Activated naive CD4-positive, alpha-beta T cell treated with anti-CD3 and anti-CD28 coated beads for 36 hours (primary cell): ENCODE results near the gene SKP1. TPM values are rescaled to one million over a fixed set of nuclear protein-coding genes. Genes with fewer than 3 reads are reported as not detected.

Experiments
- CTCF ChIA-PET: fragments of 350-600 bp; sonication (Branson Sonifier 250); formaldehyde crosslinking; loops from one replicate; lab custom pipeline; 2021; ENCODE audit warnings: antibody characterized with exemption; lab: Charles Lee
- DNase-seq: peaks from one replicate; pipeline ENCODE4 v3.0.0-alpha.2; 2020
- H3K27ac Mint-ChIP-seq: one replicate; pipeline ENCODE4 v1.8.0; 2021; ENCODE audit warnings: mild to moderate bottlenecking, mixed read lengths
- H3K27me3 Mint-ChIP-seq: one replicate; pipeline ENCODE4 v1.8.0; 2021; ENCODE audit warnings: low read depth, mixed read lengths
- H3K36me3 Mint-ChIP-seq: one replicate; pipeline ENCODE4 v1.8.0; 2021; ENCODE audit warnings: low read depth, mixed read lengths
- H3K4me1 Mint-ChIP-seq: one replicate; pipeline ENCODE4 v1.8.0; 2021; ENCODE audit warnings: low read depth, mixed read lengths
- H3K4me3 Mint-ChIP-seq: one replicate; pipeline ENCODE4 v1.8.0; 2021; ENCODE audit warnings: mild to moderate bottlenecking, moderate library complexity, mixed read lengths
- H3K9me3 Mint-ChIP-seq: one replicate; pipeline ENCODE4 v1.8.0; 2021; ENCODE audit warnings: mixed read lengths
- intact Hi-C: fragments of 100-400 bp; cut with micrococcal nuclease; formaldehyde crosslinking; loops from one replicate; pipeline ENCODE4 v1.15.1; 2023
- total RNA-seq, 2 experiments: library from RNA; stranded (reverse); gene quantifications; one replicate each; pipeline ENCODE4 v1.2.3, GENCODE V29; 2021

Gene SKP1
- total RNA-seq, 2 experiments from 2014 or later: 307 to 309 TPM

DNA sequence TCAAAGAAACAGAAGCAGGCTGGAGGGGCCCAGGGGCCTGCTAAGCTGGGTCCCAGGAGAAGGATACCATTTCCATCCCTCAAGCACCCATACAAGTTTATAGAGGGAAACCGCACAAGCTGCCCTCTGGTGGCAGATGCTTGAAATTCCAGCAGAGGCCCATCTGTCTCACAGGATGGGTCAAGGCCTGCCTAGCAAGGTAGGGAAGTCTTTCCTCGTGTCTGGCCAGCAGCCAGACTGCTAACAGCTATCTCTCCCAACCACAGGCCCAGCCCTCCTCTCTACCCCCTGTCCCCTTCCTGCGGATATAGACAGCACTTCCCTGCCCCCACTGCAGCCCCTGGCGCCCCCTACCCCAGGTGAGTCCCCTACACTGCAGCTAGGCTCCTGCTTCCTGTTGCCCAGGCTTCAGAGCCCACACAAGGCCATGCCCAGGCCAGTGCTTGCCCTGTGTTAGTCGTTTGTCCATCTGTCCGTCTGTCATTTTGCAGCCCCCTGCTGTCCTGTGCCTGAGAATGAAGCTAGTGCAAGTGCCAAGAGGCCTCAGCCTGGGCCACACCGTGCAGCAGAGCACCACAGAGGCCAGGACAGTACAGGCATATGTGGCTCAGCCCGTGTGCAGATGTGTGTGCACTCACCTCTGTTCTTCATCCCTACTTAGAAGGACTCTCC, 36.1 kb downstream of the SKP1 start:
- H3K9me3 Mint-ChIP-seq: no peaks in the 10 kb centered on the region
- no peaks in the 10 kb centered on the region for H3K27me3 Mint-ChIP-seq
- H3K4me1 Mint-ChIP-seq: peaks cover 66% of the 10 kb centered on the region
- peaks cover 67% of the 10 kb centered on the region for H3K36me3 Mint-ChIP-seq
- H3K27ac Mint-ChIP-seq: peak overlapping the region; percentile 82
- CTCF ChIA-PET: interaction anchor here (0.6 to 25.6 kb wide), 31 partner anchors 8 to 149 kb away, joined by 3 to 593 read pairs (median 5); partner anchors contain the start of genes SKP1 and TCF7
- no peak overlapping the region for H3K4me3 Mint-ChIP-seq
- peak; percentile 83 for DNase-seq
- intact Hi-C loops: loop anchor here (1.0 kb wide), 2 partner anchors 69 to 101 kb away; no protein-coding TSS in a partner anchor

- DNase-seq: no peak
- H3K4me3 Mint-ChIP-seq: no peak overlapping the region
- intact Hi-C loops: loop anchor here (1.0 to 2.0 kb wide), 3 partner anchors 37 to 101 kb away; partner anchors contain the start of gene SKP1
- H3K4me1 Mint-ChIP-seq: peaks cover 67% of the 10 kb centered on the region
- H3K27ac Mint-ChIP-seq: peak overlapping the region; percentile 82
- no peaks in the 10 kb centered on the region for H3K27me3 Mint-ChIP-seq
- no peaks in the 10 kb centered on the region for H3K9me3 Mint-ChIP-seq
- CTCF ChIA-PET: interaction anchor here (0.7 to 25.6 kb wide), 26 partner anchors 8 to 150 kb away, joined by 3 to 593 read pairs (median 6); partner anchors contain the start of genes SKP1 and TCF7
- H3K36me3 Mint-ChIP-seq: peaks cover 70% of the 10 kb centered on the region
Measured at GRCh38 chr5:134139891-134140469, 36.8 kb downstream of the SKP1 start.

GRCh38 chr5:134139377-134139851, 37.3 kb downstream of the SKP1 start:
- H3K36me3 Mint-ChIP-seq: peaks cover 68% of the 10 kb centered on the region
- H3K27ac Mint-ChIP-seq: no peak overlapping the region
- H3K9me3 Mint-ChIP-seq: no peaks in the 10 kb centered on the region
- CTCF ChIA-PET: interaction anchor here (0.8 to 25.6 kb wide), 12 partner anchors 7 to 113 kb away, joined by 3 to 593 read pairs (median 16); partner anchors contain the start of gene TCF7
- no peak overlapping the region for H3K4me3 Mint-ChIP-seq
- intact Hi-C loops: loop anchor here (2.0 kb wide), 1 partner anchor 37 kb away; the partner anchor contains the start of gene SKP1
- H3K27me3 Mint-ChIP-seq: no peaks in the 10 kb centered on the region
- no peak for DNase-seq
- H3K4me1 Mint-ChIP-seq: peaks cover 68% of the 10 kb centered on the region

GRCh38 chr5:134138416-134139376, 38.1 kb downstream of the SKP1 start:
- H3K9me3 Mint-ChIP-seq: no peaks in the 10 kb centered on the region
- peaks cover 64% of the 10 kb centered on the region for H3K36me3 Mint-ChIP-seq
- H3K27me3 Mint-ChIP-seq: no peaks in the 10 kb centered on the region
- no peak overlapping the region for H3K4me3 Mint-ChIP-seq
- peak overlapping the region; percentile 89 for H3K27ac Mint-ChIP-seq
- intact Hi-C loops: loop anchor here (1.0 to 2.0 kb wide), 4 partner anchors 24 to 70 kb away; partner anchors contain the start of genes SKP1 and TCF7
- DNase-seq: peak; percentile 91
- H3K4me1 Mint-ChIP-seq: peaks cover 76% of the 10 kb centered on the region
- CTCF ChIA-PET: interaction anchor here (0.5 to 25.6 kb wide), 15 partner anchors 8 to 599 kb away, joined by 3 to 593 read pairs (median 9); partner anchors contain the start of gene TCF7

DNA sequence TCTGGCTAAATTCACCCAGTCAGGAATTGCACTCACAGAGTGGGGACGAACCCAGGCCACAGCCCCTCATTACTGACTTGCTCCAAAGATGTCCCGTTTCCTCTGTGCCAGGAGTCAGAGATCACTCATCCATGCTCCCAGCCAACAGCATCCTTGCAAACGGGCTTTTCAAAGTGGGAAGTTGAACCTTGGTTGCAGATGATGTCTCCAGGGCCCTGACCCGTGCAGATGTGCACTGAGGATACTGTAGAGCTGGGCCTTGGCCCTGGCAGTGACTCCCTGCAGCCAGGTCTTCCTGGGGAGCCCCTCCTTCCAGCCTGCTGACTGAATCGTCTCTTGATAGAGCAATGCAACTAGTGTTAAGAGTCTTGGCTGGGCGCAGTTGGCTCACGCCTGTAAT, 40.0 kb downstream of the SKP1 start:
- no peak overlapping the region for H3K4me3 Mint-ChIP-seq
- peak; percentile 20 for DNase-seq
- intact Hi-C loops: no loop called here
- peaks cover 95% of the 10 kb centered on the region for H3K4me1 Mint-ChIP-seq
- H3K36me3 Mint-ChIP-seq: peaks cover 62% of the 10 kb centered on the region
- no peaks in the 10 kb centered on the region for H3K9me3 Mint-ChIP-seq
- peak overlapping the region; percentile 89 for H3K27ac Mint-ChIP-seq
- CTCF ChIA-PET: interaction anchor here (0.6 to 25.6 kb wide), 5 partner anchors 9 to 278 kb away, joined by 5 to 593 read pairs (median 34); partner anchors contain the start of gene TCF7
- H3K27me3 Mint-ChIP-seq: no peaks in the 10 kb centered on the region

DNA sequence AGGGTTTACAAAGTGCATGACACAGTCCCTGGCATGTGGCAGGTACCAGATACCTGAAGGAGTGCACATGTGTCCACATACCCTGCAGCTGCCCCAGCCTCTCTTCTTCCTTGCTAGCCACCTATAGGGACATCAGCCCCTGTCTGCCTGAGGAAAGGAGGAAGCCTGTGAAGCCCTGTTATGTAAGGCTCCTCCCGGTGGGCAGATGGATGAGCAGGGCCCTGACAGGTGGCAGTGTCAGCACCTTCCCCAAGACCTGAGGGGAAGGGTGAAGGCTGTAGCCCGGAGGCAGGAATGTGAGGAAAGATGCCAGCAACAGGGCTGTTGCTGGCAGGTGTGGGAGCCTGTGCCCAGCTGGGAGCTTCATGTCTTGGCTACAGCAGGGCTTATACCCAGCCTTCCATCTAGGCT, 40.5 kb downstream of the SKP1 start:
- intact Hi-C loops: no loop called here
- peaks cover 57% of the 10 kb centered on the region for H3K36me3 Mint-ChIP-seq
- peak overlapping the region; percentile 25 for H3K27ac Mint-ChIP-seq
- H3K9me3 Mint-ChIP-seq: no peaks in the 10 kb centered on the region
- peaks cover 96% of the 10 kb centered on the region for H3K4me1 Mint-ChIP-seq
- peak; percentile 6 for DNase-seq
- no peak overlapping the region for H3K4me3 Mint-ChIP-seq
- CTCF ChIA-PET: interaction anchor here (2.5 to 25.6 kb wide), 4 partner anchors 9 to 95 kb away, joined by 9 to 593 read pairs (median 236); partner anchors contain the start of gene TCF7
- H3K27me3 Mint-ChIP-seq: no peaks in the 10 kb centered on the region

- CTCF ChIA-PET: interaction anchor here (0.6 to 25.6 kb wide), 7 partner anchors 10 to 153 kb away, joined by 3 to 593 read pairs (median 4); partner anchors contain the start of gene TCF7
- H3K27ac Mint-ChIP-seq: peak overlapping the region; percentile 22
- DNase-seq: no peak
- no peaks in the 10 kb centered on the region for H3K27me3 Mint-ChIP-seq
- no peaks in the 10 kb centered on the region for H3K9me3 Mint-ChIP-seq
- H3K4me3 Mint-ChIP-seq: no peak overlapping the region
- peaks cover 47% of the 10 kb centered on the region for H3K36me3 Mint-ChIP-seq
- intact Hi-C loops: no loop called here
- peaks cover 97% of the 10 kb centered on the region for H3K4me1 Mint-ChIP-seq
Measured at GRCh38 chr5:134135091-134135655, 41.6 kb downstream of the SKP1 start.

DNA sequence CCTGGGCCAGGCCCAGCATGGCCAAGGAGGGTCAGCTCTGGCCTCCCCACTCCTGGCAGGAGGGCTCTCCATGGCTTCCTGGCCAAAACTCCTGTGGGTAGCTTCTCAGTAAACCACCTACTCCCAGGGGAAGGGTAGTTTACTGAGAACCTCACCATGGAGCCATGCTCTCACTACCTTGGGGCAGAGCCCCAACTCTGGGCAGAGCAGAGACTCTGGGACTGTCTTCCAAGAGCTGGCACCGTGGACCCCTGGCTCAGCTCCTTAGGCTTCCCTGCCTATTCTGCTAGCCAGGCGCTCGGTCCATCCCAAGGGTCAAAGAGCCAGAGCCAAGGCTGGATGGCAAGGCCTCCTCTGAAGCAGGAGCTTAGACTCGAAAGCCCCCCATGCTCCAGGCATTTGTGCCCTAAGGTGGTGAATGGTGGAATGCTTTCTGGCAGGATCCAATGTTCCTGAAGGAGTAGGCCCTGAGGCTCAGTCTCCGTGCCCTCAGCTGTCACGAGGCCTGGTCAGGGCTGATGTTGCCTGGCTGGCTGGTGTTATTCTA, 42.7 kb downstream of the SKP1 start:
- CTCF ChIA-PET: interaction anchor here (0.6 to 25.6 kb wide), 6 partner anchors 11 to 93 kb away, joined by 3 to 593 read pairs (median 19); partner anchors contain the start of gene TCF7
- H3K27me3 Mint-ChIP-seq: no peaks in the 10 kb centered on the region
- intact Hi-C loops: loop anchor here (5.0 kb wide), 1 partner anchor 262 kb away; no protein-coding TSS in a partner anchor
- no peaks in the 10 kb centered on the region for H3K9me3 Mint-ChIP-seq
- DNase-seq: no peak
- no peak overlapping the region for H3K27ac Mint-ChIP-seq
- peaks cover 50% of the 10 kb centered on the region for H3K36me3 Mint-ChIP-seq
- peaks cover 98% of the 10 kb centered on the region for H3K4me1 Mint-ChIP-seq
- no peak overlapping the region for H3K4me3 Mint-ChIP-seq

GRCh38 chr5:134133188-134133994, 43.4 kb downstream of the SKP1 start:
- no peaks in the 10 kb centered on the region for H3K9me3 Mint-ChIP-seq
- CTCF ChIA-PET: interaction anchor here (0.6 to 25.6 kb wide), 8 partner anchors 12 to 92 kb away, joined by 3 to 593 read pairs (median 4); partner anchors contain the start of gene TCF7
- H3K27ac Mint-ChIP-seq: peak overlapping the region; percentile 90
- intact Hi-C loops: loop anchor here (5.0 kb wide), 1 partner anchor 261 kb away; no protein-coding TSS in a partner anchor
- peaks cover 98% of the 10 kb centered on the region for H3K4me1 Mint-ChIP-seq
- peak overlapping the region; percentile 22 for H3K4me3 Mint-ChIP-seq
- H3K27me3 Mint-ChIP-seq: no peaks in the 10 kb centered on the region
- H3K36me3 Mint-ChIP-seq: peaks cover 53% of the 10 kb centered on the region
- peak; percentile 32 for DNase-seq
